Putamen (tissue), 1 donor: Measurements from ENCODE around the gene CTNNA3.

ENCODE experiments used
- DNase-seq: peaks from one replicate; pipeline ENCODE4 v3.0.0-alpha.2; 2016; ENCODE audit warnings: low spot score

The CTNNA3 gene

DNA sequence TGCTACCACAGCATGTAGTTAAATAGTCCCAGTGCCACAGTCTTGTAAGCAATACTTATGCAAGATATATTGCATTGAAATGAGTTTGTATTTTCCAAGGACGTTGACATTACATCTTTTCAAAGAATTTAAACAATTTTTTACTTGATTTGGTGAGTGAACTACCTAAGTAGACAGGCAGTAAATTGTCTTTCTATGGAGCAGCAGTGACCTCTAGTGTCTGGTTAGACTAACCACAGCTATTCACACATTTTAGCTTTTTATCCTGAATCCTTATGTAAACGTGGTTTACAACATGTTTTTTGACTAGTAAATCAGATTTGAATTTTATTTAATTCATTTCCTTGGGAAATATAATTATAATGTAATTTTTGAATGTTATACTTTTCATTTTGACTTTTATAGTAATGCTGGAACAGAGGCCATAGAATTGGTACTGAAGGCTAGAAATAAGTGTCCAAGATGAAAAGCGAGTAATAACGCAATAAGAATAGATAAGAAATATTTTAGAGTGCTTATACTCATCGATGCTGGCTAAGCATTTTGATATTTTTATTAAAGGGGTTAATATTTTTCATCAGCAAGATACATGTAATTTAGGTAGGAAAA, 764.6 kb downstream of the CTNNA3 start:
- DNase-seq, result peak; percentile 79

DNA sequence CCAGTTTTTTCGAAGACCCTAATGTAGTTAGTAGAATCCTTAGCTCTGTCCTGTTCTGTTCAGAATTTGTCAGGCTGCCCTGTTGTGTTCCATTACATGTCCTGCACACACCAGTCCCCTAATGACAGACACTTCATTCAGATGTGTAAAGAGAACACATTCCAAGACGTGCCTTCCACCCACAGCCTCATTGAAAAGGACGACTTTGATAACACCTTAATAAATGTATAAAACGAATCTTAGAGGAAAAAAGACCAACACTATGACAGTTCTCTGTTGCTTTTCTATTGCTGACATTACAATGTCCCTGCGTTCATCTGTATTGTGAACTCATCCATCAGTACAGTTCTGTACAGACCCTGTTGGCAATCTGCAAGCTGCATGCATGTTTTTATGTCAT, 766.6 kb downstream of the CTNNA3 start:
- peak; percentile 34 for DNase-seq

DNA sequence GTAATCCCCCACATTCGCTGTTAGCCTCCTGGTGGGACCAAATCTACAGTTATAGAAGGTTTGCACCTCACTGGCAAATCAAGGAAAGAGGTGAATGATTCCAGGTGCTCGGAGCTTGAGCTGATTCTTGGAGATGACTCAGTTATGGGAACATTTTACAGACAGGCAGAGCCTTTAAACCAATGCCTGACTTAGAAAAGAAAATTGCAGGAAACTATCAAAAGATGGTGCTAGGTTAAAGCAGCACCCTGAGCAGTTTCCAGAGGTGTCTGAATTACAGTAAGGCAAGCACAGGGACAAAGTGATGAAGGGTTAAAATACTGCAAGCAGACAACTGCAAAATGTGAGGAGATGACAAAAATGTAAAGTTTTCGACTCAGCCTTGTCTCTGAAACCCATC, 767.2 kb downstream of the CTNNA3 start:
- peak; percentile 53 for DNase-seq

DNA sequence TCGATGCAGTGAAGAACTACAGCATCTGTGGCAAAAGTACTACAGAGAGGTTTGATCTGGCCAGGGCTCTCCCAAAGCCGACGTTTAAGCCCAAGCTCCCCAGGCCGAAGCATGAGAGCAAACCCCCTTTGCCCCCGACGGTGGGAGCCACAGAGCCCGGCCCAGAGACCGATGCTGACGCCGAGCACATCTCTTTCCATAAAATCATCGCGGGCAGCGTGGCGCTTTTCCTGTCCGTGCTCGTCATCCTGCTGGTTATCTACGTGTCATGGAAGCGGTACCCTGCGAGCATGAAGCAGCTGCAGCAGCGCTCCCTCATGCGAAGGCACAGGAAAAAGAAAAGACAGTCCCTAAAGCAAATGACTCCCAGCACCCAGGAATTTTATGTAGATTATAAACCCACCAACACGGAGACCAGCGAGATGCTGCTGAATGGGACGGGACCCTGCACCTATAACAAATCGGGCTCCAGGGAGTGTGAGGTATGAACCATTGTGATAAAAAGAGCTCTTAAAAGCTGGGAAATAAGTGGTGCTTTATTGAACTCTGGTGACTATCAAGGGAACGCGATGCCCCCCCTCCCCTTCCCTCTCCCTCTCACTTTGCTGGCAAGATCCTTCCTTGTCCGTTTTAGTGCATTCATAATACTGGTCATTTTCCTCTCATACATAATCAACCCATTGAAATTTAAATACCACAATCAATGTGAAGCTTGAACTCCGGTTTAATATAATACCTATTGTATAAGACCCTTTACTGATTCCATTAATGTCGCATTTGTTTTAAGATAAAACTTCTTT, 767.8 kb downstream of the CTNNA3 start:
- peak; percentile 67 for DNase-seq

DNA sequence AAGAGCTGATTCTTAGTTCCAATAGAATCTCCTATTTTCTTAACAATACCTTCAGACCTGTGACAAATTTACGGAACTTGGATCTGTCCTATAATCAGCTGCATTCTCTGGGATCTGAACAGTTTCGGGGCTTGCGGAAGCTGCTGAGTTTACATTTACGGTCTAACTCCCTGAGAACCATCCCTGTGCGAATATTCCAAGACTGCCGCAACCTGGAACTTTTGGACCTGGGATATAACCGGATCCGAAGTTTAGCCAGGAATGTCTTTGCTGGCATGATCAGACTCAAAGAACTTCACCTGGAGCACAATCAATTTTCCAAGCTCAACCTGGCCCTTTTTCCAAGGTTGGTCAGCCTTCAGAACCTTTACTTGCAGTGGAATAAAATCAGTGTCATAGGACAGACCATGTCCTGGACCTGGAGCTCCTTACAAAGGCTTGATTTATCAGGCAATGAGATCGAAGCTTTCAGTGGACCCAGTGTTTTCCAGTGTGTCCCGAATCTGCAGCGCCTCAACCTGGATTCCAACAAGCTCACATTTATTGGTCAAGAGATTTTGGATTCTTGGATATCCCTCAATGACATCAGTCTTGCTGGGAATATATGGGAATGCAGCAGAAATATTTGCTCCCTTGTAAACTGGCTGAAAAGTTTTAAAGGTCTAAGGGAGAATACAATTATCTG, 768.6 kb downstream of the CTNNA3 start:
- DNase-seq, result peak; percentile 57

DNA sequence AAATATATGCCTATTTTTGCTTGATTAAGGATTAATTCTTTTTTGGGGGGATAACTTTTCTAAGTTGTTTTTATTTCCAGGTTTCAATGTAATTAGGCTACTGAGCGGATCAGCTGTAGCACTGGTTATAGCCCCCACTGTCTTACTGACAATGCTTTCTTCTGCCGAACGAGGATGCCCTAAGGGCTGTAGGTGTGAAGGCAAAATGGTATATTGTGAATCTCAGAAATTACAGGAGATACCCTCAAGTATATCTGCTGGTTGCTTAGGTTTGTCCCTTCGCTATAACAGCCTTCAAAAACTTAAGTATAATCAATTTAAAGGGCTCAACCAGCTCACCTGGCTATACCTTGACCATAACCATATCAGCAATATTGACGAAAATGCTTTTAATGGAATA, 769.2 kb downstream of the CTNNA3 start:
- DNase-seq, result no peak

DNA sequence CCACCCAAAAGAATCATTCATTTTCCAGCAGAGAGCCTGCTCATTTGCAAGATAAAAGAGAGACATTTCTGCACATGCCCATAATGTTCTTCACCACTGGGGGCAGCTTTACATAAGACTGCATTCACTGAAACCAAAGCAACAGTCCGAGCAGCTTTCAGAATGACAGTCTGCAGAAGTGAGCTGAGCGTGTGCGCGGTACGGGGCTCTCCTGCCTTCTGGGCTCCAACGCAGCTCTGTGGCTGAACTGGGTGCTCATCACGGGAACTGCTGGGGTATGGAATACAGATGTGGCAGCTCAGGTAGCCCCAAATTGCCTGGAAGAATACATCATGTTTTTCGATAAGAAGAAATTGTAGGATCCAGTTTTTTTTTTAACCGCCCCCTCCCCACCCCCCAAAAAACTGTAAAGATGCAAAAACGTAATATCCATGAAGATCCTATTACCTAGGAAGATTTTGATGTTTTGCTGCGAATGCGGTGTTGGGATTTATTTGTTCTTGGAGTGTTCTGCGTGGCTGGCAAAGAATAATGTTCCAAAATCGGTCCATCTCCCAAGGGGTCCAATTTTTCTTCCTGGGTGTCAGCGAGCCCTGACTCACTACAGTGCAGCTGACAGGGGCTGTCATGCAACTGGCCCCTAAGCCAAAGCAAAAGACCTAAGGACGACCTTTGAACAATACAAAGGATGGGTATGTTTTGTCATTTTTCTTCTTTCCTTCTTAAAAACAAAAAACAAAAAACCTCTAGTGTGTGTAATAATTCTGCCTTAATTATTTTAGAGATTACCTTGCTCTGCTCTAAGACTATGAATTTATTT, 769.9 kb downstream of the CTNNA3 start, which contains the start of gene LRRTM3:
LRRTM3 (plus strand) TSS at position 141 of the 820 bp plus-strand sequence.
- peak; percentile 92 for DNase-seq

DNA sequence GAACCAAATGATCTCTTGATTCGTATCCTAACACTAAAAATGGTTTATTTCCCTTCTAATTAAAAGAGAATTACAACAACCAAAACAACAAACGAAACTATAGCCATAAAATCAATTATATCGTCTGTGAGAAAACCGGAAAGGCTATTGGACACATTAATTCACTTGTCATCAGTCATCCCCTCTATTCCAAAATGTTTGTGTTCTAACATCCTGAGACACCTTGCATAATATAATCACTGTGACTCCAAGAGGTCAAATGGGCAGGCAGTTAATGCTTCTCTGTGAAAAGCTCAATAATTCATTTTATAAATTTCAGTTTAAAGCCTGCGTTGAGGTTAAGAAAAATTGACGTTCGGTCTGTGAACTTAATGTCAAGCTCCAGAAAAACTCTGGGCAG, 770.6 kb downstream of the CTNNA3 start:
- no peak for DNase-seq

DNA sequence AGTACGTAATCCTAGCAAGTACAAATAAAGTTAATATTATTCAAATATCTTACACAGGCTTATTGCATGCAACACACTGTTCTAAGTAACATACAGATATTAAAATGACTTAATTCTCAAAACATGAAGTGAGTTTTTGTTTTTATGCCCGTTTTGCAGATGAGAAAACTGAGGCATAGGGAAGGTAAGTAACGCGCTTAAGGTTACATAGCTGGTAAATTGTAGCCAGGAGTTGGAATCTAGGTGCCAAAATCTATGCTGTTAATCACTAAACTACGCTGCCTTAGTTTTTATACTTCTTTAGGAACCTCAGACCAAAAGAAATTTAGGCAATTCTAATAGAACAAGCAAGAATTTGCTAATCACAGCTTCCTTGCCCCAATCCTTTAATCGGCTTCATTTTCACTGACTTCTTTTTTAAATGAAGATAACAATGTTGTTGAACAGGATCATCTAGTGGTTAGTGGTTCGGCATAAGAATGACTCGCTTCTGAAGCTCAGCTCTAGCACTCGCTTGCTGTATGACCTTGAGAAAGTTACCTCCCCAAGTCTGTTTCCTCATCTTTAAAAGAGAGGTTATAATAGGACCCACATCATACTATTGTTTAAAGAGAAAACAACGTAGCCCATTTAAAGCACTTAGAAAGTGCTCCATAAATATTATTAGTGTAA, 771.2 kb downstream of the CTNNA3 start:
- DNase-seq, result no peak

DNA sequence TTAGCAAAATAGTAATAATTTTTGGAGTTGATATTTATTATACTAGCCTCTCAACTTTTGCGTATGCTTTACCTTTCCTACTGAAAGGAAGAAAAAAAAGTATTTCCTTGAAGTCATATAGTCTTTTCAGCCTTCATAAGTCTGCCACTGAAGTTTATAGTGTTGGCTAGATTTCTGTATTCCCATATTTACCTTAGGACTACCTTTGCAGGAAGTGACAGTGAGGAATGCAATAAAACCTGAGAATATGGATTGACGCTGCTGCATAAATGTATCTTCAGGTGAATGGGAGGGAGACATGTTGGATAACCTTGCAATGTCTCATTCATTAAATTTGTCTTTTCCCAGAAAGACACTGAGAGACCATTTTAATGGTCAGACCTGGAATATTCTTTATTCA, 776.7 kb downstream of the CTNNA3 start:
- DNase-seq, result no peak

DNA sequence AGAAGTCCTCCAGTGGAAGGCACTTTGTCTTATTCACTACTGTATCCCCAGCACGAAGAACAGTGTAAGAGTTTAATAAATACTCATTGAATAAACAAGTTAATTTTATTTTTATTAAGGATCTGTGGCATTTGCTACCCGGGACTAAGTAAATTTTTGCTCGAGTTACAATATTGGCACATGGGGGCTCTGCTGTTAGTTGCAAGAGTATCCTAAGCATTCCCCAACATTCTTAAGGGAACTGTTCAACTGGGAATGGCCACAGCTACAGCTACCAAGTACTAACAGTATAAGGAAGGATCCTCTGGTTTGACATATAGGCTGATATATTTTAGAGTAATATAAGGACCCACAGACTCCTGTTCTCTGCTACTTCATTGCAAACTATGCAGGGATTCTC, 778.9 kb downstream of the CTNNA3 start:
- no peak for DNase-seq

DNA sequence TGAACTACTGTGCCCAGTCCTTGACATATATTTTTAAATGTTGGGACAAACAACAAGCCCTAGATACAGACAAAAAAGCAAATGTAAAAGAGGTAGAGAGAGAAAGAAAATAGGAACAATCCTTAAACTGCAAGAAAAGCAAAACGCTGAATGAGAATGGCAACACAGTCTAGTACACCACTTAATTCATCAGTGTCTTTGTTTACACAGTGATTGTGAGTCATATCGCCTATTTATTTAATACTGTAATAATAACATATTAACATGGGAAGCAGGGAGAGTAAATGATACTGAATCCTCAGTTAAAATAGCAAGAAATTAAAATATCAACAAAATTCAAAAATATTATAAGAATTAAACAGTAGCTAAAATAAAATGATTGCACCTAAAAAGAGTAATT, 780.0 kb downstream of the CTNNA3 start:
- no peak for DNase-seq

DNA sequence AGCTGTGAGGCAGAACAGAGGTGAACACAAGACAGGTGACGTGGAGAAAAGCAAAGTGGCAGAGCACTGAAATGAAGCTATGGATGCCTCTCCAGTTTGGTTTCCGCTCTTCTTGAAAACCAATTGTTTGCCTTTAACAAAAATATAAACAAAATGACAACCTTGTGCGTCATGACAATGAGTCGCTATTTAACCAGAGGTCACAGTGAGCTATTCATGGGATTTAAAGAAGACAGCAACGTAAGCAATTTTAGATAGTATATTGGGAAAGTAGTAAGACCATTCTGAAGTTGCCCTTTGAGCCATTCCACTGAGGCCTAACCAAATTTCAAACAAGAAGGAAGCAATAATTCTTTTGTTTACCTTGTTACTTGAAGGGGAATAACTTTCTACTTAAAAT, 785.3 kb downstream of the CTNNA3 start:
- DNase-seq, result no peak

DNA sequence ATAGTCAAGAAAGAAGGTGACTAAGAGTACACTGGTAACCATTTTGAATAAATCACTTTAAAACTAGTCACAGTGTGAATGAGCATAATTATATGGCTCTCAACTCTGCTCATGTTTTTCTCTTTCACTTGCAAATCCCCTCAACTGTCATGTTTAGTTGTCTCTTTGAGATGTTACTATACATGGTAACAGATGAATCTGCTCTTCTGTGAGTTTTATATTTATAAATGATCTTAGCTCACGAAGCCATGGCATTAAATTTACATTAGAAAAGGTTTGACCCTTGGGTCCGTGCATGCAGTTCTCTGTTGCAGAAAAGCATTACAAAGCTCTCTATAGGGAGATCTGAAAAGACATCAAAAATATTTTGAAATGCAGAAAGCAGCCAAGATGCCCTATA, 803.1 kb downstream of the CTNNA3 start:
- DNase-seq, result no peak

DNA sequence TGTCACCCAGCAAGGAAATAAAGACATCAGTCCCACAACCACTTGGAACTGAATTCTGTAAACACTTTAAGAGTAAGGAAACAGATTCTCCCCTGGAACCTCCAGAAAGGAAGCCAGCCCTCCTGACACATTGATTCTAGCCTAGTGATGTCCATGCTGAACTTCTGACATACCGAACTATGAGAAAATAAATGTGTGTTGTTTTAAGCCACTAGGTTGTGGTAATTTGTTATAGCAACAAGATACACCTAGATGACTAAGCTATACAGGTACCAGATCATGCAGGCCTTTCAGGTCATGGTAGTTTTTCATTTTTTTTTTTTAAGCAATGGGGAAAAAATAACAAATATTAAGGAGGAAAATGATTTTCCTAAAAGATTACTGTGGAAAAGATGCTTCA, 807.8 kb downstream of the CTNNA3 start:
- DNase-seq, result no peak

DNA sequence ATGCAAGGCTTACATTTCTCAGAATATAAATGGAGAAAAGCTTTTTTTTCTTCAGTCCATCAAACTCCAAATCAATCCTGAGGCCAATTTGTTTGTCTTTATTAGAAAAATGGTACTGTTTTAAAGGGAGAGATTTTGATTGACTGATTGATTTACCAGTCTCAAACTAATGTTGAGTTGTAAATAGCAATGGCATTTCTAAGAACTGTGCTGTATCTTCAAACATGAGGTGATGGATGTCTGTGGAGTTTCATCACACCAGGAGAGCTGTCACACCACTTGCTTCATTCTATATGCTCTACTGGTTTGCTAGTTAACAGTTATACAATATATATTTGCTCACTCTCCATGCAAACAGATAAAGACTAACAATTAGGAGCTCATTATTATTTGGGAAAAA, 809.1 kb downstream of the CTNNA3 start:
- DNase-seq, result no peak

DNA sequence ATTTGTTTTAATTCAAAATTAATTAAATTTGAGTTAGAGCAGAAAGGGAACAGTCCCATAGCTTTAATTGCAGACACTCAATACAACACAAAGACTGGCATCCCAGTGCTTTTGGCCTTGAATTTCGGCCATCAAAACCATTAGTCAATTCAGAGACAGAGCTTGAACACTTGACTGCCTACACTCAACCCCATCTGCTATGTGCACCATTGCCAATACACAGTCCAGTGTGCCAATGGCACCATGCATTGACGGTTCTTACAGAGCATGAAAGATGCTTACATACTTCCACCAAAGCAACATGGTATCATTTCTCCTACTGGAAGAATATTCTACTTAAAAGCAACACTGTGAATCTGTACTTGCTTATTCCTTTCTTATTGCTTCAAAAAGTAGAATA, 813.7 kb downstream of the CTNNA3 start:
- DNase-seq, result no peak

DNA sequence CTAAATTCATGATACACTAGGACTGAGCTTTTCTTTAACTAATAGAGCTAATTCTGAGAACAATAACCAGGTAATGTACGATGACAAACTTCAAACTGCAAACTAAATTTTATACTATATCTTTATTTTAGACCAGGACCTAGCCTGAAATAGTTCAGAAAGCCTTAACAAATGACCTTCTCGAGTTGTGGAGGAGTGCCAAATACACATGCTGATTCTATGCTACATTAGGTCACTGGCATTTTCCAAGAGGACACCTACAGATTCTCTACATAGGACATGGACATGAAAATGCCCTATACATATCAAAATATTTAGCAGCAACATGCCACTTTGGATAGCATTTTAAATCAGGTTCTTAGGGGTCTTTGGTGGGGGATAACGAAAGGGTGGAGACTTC, 814.2 kb downstream of the CTNNA3 start:
- DNase-seq, result no peak

DNA sequence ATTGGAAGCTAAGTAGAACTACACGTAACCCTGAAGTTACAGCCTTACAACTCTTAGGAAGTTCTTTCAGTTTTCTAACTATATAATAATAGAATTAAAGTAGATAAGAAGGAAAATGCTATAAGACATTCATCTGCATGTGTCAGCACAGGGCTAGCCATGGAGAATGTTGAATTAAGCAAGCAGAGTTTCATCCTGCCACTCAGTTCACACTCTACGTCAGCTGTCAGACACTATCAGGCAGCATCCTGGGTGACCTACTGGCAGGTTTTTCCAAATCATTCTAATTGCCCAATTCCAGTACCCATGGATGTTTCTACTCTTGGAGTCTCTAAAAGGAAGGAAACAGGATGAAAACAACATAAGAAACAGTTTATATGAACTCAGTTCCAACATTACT, 815.2 kb downstream of the CTNNA3 start:
- no peak for DNase-seq

DNA sequence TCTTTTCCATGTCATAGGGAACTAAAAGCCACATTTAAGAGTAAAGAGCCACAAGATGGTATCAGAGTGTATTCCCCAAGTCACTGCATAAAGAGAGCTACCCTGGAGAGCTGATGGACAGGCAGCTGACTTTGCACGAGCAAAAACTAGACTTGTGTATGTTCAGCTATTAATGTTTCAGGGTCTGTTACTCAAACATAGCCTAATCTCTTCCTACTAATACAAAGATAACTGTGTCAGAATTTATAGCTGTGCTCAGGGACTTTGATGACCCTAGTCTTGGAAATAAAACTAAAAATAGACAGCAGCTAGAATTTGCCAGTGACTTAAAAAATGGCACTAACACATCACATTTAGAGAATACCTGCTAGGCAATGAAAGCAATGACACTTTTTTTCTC, 815.7 kb downstream of the CTNNA3 start:
- DNase-seq, result no peak

DNA sequence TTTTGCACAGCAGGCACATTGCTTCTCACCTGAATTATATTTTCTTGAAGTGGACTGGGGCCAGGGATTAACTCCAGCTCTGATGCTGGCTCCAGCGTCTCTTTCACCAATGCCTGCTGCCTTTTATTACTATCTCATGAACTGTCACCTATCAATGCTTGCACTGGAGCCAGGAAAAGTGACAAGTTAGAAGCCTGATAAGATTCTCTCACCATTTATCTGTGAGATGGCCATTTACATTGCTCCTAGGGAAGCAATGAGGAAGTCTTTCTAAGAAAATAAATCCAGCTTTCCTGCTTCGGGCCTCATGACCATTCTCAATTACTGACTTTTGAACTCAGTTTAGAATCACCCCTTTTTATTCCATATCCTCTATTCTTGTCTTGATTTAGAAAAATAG, 818.6 kb downstream of the CTNNA3 start:
- DNase-seq, result no peak

DNA sequence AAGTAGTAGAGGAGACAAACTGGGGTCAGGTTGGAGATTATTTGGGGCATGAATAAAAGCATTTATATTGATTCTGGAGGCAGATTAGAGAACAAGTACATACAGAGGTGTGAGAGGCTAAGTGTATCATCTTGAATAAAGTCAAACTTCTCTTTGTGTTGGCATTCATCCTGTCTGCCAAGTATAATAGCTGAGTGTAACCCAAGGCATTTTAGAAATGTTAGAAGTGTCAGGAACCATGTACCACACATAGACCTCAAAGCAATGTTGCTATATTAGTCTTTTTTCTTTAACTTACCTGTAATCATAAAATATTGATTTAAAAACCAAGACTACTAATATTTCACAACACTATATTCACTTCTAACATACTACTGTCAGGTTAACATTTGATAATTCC, 826.4 kb downstream of the CTNNA3 start:
- DNase-seq, result no peak
